RCC 7860 (cell line): ENCODE data around the gene PPM1F.
"Not testable (repeated sequence)": the region's sequence is repeated elsewhere in the genome, so short reads cannot be mapped to it uniquely, and the experiment has no call there.

Source experiments
- DNase-seq: peaks from one replicate; pipeline ENCODE4 v3.0.0-alpha.2; 2015; ENCODE audit warnings: low spot score
- FAIRE-seq: peaks from 2 replicates; lab custom pipeline; 2012; peaks lifted over from hg19 to GRCh38; lab: Jason Lieb, UNC

The PPM1F gene

DNA sequence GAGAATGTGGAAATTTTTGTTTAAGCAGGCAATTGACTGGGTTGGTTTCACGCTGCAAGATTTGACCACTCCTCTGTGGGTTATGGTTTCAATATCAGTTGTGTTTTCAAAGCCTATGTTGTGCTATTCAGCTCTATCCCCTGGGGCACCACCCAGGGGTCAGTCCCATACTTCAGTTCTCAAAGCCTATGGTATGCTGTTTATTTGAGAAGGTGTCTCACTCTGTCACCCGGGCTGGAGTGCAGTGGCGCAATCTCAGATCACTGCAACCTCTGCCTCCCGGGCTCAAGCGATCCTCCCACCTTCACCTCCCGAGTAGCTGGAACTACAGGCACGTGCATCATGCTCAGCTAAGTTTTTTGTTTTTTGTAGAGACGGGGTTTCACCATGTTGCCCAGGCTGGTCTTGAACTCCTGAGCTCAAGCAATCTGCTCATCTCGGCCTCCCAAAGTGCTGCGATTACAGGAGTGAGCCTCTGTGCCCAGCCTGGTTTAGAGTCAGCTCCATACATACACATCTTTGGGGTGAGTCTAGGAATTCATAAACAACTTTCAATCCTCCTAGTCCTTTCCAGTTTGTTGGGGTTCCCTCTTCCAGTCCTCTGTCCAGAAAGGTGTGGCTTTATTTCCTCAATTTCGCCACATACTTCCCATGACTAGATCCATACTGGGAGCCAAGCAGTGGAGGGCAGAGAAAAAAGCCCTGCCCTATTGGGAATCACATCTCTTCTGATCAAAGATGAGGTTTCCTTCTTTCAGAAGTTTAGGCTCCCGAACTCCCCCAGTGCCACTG lies 50.2 kb downstream of the PPM1F start:
- DNase-seq, result no peak
- FAIRE-seq, result no peak

DNA sequence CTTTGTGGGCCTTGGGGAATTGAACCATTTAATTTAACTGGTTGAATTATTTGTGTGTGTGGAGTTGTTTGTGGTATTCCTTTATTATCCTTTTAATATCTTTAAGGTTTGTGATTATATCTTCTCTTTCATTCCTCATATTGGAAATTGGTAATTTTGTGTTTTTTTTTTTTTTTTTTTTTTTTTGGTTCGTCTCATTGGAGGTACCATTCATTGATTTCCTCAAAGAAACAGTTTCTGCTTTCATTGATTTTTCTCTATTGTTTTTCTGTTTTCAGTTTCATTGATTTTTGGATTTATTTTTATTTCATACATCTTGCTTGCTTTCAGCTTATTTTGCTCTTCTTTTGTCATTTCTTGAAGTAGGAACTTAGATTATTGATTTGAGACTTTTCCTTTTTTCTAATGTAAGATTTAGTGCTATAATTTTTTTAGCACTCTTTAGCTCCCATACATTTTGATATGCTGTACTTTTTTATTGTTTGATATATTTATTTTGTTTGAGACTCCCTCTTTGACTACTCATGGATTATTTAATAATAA lies 54.2 kb downstream of the PPM1F start:
- no peak for FAIRE-seq
- no peak for DNase-seq

DNA sequence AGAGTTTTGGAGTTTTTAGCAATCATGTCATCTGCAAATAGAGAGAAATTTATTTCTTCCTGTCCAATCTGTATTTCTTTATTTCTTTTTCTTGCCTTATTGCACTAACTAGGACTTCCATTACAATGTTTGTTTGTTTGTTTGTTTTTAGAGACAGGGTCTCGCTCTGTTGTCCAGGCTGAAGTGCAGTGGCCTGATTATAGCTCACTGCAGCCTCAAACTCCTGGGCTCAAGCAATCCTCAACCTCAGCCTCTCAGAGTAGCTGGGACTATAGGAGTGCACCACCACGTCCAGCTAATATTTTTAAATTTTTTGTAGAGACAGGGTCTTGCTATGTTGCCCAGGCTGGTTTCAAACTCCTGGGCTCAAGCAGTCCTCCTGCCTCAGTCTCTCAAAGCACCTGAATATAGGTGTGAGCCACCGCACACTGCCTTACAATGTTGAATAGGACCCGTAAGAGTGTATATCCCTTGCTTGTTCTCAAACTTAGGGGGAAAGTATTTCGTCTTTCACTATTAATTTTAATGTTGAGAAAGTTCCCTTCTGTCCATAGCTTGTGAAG lies 55.6 kb downstream of the PPM1F start:
- DNase-seq (no peak), FAIRE-seq (no peak)

DNA sequence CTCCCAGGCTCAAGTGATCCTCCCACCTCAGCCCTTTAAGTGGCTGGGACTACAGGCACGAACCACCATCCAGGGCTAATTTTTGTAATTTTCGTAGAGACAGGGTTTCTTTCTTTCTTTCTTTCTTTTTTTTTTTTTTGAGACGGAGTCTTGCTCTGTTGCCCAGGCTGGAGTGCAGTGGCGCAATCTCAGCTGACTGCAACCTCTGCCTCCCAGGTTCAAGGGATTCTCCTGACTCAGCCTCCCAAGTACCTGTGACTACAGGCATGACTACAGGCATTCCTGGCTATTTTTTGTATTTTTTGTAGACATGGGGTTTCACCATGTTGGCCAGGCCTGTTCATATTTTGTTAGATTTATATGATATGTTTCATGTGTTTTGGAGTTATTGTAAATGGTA lies 56.4 kb downstream of the PPM1F start:
- not testable (repeated sequence) for DNase-seq, FAIRE-seq

DNA sequence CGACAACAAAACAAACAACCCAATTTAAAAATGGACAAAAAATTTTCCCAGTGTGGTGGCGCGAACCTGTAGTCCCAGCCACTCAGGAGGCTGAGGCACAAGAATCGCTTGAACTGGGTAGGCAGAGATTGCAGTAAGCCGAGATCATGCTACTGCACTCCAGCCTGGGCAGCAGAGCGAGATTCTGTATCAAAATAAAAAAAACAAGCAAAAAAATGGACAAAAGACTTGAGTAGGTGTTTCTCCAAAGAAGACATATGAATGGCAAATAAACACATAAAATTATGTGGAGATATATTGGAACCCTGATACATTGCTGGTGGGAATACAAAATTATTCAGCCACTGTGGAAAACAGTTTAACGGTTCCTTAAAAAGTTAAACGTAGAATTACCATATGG lies 57.8 kb downstream of the PPM1F start:
- FAIRE-seq (no peak), DNase-seq (no peak)

DNA sequence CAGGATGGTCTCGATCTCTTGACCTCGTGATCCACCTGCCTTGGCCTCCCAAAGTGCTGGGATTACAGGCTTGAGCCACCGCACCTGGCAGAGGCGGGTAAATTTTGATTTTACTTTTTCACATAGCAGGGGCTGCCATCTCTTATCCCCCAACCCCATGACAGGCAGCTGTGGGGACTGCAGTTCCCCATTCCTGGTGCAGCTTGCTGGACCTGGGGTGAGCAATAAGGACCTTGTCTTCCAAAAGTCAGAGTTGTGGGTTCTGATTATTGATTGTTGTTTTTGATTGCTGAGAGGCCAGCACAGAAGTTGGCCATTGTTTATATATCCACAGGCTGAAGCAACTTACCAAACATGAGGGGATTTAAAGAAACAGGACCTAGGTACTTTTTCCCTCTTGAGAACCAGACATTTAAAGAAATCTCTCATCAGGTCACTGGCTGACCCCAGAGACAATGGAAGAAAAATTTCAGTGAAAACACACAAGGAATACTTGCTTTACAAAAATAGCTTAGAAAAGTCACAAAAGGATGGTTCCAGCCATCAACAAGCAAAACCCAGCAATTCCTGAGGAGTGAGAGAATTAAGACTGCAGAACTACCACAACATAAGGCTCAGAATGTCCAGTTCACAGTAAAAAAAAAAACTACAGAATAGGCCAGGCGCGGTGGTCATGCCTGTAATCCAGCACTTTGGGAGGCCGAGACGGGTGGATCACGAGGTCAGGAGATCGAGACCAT lies 63.2 kb downstream of the PPM1F start:
- no peak for FAIRE-seq

DNA sequence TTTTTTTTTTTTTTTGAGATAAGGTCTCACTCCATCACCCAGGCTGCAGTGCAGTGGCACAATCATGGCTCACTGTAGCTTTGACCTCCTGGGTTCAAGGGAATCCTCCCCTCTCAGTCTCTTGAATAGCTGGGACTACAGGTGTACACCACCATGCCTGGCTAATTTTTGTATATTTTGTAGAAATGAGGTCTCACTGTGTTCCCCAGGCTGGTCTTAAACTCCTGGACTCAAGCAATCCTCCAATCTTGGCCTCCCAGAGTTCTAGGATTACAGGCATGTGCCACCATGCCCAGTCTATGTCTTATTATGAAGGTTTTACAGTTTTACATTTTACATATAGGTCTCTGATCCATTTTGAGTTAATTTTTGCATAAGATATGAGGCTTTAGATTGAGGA lies 64.8 kb downstream of the PPM1F start:
- FAIRE-seq (no peak), DNase-seq (no peak)

More for the DNA sequence above, 63.2 kb downstream of the PPM1F start:
- no peak for DNase-seq

DNA sequence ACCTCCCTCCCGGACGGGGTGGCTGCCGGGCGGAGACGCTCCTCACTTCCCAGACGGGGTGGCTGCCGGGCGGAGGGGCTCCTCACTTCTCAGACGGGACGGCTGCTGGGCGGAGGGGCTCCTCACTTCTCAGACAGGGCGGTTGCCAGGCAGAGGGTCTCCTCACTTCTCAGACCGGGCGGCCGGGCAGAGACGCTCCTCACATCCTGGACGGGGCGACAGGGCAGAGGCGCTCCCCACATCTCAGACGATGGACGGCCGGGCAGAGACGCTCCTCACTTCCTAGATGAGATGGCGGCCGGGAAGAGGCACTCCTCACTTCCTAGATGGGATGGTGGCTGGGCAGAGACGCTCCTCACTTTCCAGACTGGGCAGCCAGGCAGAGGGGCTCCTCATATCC lies 68.7 kb downstream of the PPM1F start:
- not testable (repeated sequence) for DNase-seq, FAIRE-seq

DNA sequence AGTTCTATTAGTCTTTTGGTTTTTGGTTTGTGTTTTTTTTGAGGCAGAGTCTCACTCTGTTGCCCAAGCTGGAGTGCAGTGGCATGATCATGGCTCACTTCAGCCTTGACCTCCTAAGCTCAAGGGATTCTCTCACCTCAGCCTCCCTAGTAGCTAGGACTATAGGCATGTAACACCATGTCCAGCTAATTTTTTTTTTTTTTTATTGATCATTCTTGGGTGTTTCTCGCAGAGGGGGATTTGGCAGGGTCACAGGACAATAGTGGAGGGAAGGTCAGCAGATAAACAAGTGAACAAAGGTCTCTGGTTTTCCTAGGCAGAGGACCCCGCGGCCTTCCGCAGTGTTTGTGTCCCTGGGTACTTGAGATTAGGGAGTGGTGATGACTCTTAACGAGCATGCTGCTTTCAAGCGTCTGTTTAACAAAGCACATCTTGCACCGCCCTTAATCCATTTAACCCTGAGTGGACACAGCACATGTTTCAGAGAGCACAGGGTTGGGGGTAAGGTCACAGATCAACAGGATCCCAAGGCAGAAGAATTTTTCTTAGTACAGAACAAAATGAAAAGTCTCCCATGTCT lies 69.8 kb downstream of the PPM1F start:
- not testable (repeated sequence) for FAIRE-seq, DNase-seq

DNA sequence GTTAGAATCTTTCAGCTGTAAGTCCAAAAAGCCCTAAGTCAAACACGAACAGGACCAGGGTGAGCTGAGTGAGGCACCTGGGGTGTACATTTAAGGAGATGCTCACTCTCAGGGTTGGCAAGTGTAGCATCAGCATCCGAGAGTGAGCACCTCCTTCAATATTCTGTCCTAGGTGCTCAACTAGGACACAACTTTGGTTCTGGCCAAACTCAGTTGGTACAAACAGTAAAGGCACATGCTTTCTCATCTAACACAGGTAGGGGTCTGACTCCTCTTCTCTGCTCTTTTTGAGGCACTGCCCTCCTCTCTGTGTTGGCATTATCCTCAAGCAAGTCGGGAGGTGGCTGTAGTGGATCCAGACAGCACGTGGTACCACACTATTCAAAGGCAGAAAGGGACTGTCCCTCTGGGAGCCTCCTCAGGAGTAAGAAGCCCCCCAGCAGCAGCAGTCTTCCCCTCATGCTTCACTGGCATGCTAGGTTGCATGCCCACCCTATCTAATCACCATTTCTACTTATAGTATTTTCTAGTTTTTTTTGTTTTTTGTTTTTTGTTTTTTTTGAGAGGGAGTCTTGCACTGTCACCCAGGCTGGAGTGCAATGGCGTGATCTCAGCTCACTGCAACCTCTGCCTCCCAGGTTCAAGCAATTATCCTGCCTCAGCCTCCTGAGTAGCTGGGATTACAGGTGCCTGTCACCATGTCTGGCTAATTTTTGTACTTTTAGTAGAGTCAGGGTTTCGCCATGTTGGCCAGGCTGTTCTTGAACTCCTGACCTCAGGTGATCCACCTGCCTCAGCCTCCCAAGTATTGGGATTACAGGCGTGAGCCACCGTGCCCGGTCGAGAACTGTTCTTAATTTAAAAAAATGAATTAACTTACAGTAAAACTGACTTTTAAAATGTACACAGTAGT lies 70.6 kb downstream of the PPM1F start:
- FAIRE-seq, result no peak

DNA sequence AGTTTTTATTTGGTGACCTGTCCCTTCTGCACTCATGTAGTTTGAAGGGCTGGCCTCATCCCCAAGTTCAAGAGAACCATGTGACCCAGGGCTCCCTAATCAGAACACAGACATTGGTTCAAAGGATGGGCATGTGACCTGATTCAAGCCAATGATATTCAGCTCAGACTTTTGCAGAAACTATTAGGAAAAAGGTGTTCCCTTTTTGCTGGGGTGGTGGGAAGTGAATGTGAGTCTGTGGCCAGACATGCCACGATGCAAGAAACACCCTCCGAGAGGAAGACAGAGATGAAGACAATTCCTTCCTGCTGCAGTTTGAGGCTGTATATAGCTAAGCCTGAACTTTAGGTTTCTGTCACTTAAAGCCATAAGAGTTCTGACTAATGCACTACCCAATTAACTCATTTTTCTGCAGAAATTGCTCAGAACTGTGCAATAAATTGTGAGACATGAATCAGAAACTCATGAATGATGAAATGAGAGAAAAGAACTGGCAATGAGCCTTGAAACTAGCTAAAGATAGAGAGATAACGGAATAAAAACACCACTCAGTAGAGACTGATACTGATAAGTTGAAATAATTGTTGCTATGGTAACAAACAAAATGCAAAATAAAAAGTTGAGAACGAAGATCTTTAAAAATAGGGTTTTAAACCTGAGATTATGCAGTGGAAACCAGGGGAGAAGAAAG lies 76.0 kb downstream of the PPM1F start:
- FAIRE-seq (no peak), DNase-seq (no peak)

More for the DNA sequence above, 70.6 kb downstream of the PPM1F start:
- no peak for DNase-seq

DNA sequence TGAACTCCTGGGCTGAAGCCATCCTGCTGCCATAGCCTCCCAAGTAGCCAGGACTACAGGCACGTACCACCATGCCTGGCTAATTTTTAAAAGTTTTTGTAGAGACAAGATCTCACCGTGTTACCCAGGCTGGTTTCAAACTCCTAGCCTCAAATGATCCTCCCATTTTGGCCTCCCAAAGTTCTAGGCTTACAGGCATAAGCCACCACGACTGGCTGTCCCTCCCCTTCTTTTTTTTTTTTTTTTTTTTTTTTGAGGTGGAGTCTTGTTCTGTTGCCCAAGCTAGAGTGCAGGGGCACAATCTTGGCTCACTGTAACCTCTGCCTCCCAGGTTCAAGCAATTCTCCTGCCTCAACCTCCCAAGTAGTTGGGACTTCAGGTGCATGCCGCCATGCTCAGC lies 77.7 kb downstream of the PPM1F start:
- FAIRE-seq, result not testable (repeated sequence)

DNA sequence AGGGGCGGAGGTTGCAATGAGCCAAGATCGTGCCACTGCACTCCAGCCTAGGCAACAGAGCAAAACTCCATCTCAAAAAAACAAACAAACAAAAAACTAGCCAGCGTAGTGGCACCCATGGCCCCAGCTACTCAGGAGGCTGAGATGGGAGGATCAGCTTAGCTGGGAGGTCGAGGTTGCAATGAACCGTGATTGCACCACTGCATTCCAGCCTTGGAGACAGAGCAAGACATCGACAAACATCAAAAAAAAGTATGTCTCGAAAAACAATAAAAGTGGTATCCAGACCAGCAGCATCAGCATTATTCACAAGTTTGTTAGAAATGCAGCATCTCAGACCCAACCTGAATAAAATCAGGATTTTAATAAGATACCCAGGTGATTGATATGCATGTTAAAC lies 79.0 kb downstream of the PPM1F start:
- DNase-seq (no peak), FAIRE-seq (no peak)

More for the DNA sequence above, 77.7 kb downstream of the PPM1F start:
- DNase-seq, result not testable (repeated sequence)

DNA sequence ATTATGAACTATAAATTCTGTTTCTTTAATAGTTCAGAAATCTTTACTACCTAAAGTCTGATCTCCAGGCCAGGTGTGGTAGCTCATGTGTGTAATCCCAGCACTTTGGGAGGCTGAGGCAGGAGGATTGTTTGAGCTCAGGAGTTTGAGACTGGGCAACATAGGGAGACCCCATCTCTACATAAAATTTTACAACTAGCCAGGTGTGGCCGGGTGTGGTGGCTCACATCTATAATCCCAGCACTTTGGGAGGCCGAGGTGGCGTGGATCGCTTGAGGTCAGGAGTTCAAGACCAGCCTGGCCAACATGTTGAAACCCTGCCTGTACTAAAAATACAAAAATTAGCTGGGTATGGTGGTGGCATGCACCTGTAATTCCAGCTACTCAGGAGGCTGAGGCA lies 79.9 kb downstream of the PPM1F start:
- not testable (repeated sequence) for DNase-seq, FAIRE-seq
